ENCODE results near the gene TMEM267. TPM values are rescaled to one million over a fixed set of nuclear protein-coding genes. Genes with fewer than 3 reads are reported as not detected.
A peak's percentile ranks its signal among the peaks of the same experiment; 100 is the strongest.

The TMEM267 gene
- polyA plus RNA-seq, 3 donors = 4.4 to 13.9 (median 11.8) TPM

GRCh38 chr5:43485406-43485805, 1.7 kb upstream of the TMEM267 start:
- H3K27ac Mint-ChIP-seq = peak overlapping the region in 5 of 7 donors; percentile 2 to 66 (median 3)
- peaks cover 9 to 15% of the 10 kb centered on the region in 2 donors for H3K36me3 Mint-ChIP-seq
- H3K79me2 ChIP-seq (ENCODE audit: insufficient read depth, low read length) = peaks cover 17% of the 10 kb centered on the region
- H3K9me3 Mint-ChIP-seq = peaks cover 0 to 2% (median 0%) of the 10 kb centered on the region in 7 donors
- no CpG with 5 or more reads among the region's 2 CpGs for WGBS (ENCODE audit: insufficient coverage)
- peaks cover 17 to 27% of the 10 kb centered on the region in 2 donors for H3K4me1 ChIP-seq (ENCODE audit: control insufficient read depth in 1 of 2, insufficient read depth in 2 of 2, low read length in 2 of 2)
- peak in 2 of 3 donors; percentile 13 to 36 for DNase-seq
- no peaks in the 10 kb centered on the region for H4K20me1 ChIP-seq (ENCODE audit: insufficient read depth, low read length)
- peak overlapping the region in 1 of 2 donors; percentile 97 for H3K27ac ChIP-seq (ENCODE audit: low read depth in 1 of 2, low read length in 2 of 2)
- H3K27me3 Mint-ChIP-seq (ENCODE audit: low read depth in 3 of 3) = peaks cover 0 to 2% (median 0%) of the 10 kb centered on the region in 3 donors
- TF ChIP-seq CTCF (IDR thresholded peaks at IDR 0.05) = no peak
- no peaks in the 10 kb centered on the region for H3K9me3 ChIP-seq (replicated peaks in 1 of 2; ENCODE audit: control insufficient read depth in 1 of 2, insufficient read depth in 1 of 2, low read length in 2 of 2)
- no peak overlapping the region for H3K9ac ChIP-seq (ENCODE audit: insufficient read depth, low read length, poor library complexity, severe bottlenecking)
- no peaks in the 10 kb centered on the region for H3K27me3 ChIP-seq (ENCODE audit: control insufficient read depth in 2 of 2, insufficient read depth in 2 of 2, low read length in 2 of 2)
- intact Hi-C loops (cut with micrococcal nuclease) = loop anchor here in 1 of 2 donors (10.0 kb wide), 1 partner anchor 171 kb away; the partner anchor contains the start of gene HMGCS1
- no peak overlapping the region for H3K4me3 Mint-ChIP-seq
- H3K4me2 ChIP-seq (replicated peaks; ENCODE audit: extremely low read depth, low read length, poor library complexity, severe bottlenecking) = no peak overlapping the region
- H3K4me3 ChIP-seq (replicated peaks in 1 of 3; ENCODE audit: low read depth in 2 of 3, low read length in 3 of 3) = no peak overlapping the region
- H2AFZ ChIP-seq (ENCODE audit: insufficient read depth, low read depth, low read length, poor library complexity, severe bottlenecking) = peak overlapping the region; percentile 14
- peaks cover 6 to 23% of the 10 kb centered on the region in 2 donors for H3K36me3 ChIP-seq (replicated peaks in 1 of 2; ENCODE audit: control insufficient read depth in 1 of 2, insufficient read depth in 2 of 2, low read length in 2 of 2)
- H3K4me1 Mint-ChIP-seq = peaks cover 27% of the 10 kb centered on the region

GRCh38 chr5:43484106-43484849, 613 bp upstream of the TMEM267 start:
- 0% methylated on average over 24 of the region's 32 CpGs for WGBS (ENCODE audit: insufficient coverage)
- Histone ChIP-seq H3K4me3 (replicated peaks in 1 of 3; ENCODE audit: low read depth in 2 of 3, low read length in 3 of 3) (peak overlapping the region; percentile 57 to 83 (median 62)), H3K27ac (ENCODE audit: low read depth in 1 of 2, low read length in 2 of 2) (peak overlapping the region; percentile 89 to 97), H4K20me1 (ENCODE audit: insufficient read depth, low read length) (no peaks in the 10 kb centered on the region), H3K9ac (ENCODE audit: insufficient read depth, low read length, poor library complexity, severe bottlenecking) (peak overlapping the region; percentile 92), H3K4me2 (replicated peaks; ENCODE audit: extremely low read depth, low read length, poor library complexity, severe bottlenecking) (peak overlapping the region; percentile 83), H3K79me2 (ENCODE audit: insufficient read depth, low read length) (peaks cover 22% of the 10 kb centered on the region), H3K36me3 (replicated peaks in 1 of 2; ENCODE audit: control insufficient read depth in 1 of 2, insufficient read depth in 2 of 2, low read length in 2 of 2) (peaks cover 3 to 12% of the 10 kb centered on the region in 2 donors), H3K4me1 (ENCODE audit: control insufficient read depth in 1 of 2, insufficient read depth in 2 of 2, low read length in 2 of 2) (peaks cover 17 to 27% of the 10 kb centered on the region in 2 donors), H3K9me3 (replicated peaks in 1 of 2; ENCODE audit: control insufficient read depth in 1 of 2, insufficient read depth in 1 of 2, low read length in 2 of 2) (no peaks in the 10 kb centered on the region), H2AFZ (ENCODE audit: insufficient read depth, low read depth, low read length, poor library complexity, severe bottlenecking) (peak overlapping the region; percentile 85), H3K27me3 (ENCODE audit: control insufficient read depth in 2 of 2, insufficient read depth in 2 of 2, low read length in 2 of 2) (no peaks in the 10 kb centered on the region)
- TF ChIP-seq CTCF (IDR thresholded peaks at IDR 0.05) = peak; percentile 89
- H3K27me3 Mint-ChIP-seq (ENCODE audit: low read depth in 3 of 3) = peaks cover 0 to 2% (median 0%) of the 10 kb centered on the region in 3 donors
- H3K36me3 Mint-ChIP-seq = peaks cover 5 to 15% of the 10 kb centered on the region in 2 donors
- peaks cover 0 to 2% (median 0%) of the 10 kb centered on the region in 7 donors for H3K9me3 Mint-ChIP-seq
- peaks cover 27% of the 10 kb centered on the region for H3K4me1 Mint-ChIP-seq
- intact Hi-C loops (cut with micrococcal nuclease) = loop anchor here (5.0 to 10.0 kb wide), 3 partner anchors 73 to 417 kb away; partner anchors contain the start of genes HMGCS1 (in 1 of the 2) and PAIP1 (in 1 of the 2)
- H3K27ac Mint-ChIP-seq = peak overlapping the region; percentile 95 to 100 (median 99)
- H3K4me3 Mint-ChIP-seq = peak overlapping the region; percentile 97 to 98
- DNase-seq = peak; percentile 75 to 82 (median 79)
